OCI-LY1 (cell line): ENCODE data around the gene PRKCB.
"Not testable (repeated sequence)": the region's sequence is repeated elsewhere in the genome, so short reads cannot be mapped to it uniquely, and the experiment has no call there.

Experiments
- H2AFZ ChIP-seq: fragments of 200-600 bp; sonication (generic), shearing (Covaris generic); 2 replicates; pipeline ENCODE4 v1.6.0; 2014; ENCODE audit warnings: antibody characterized with exemption, mild to moderate bottlenecking, low read length
- H3F3A ChIP-seq: fragments of 200-600 bp; sonication (generic), shearing (Covaris generic); 2 replicates; pipeline ENCODE4 v1.6.0; 2014; ENCODE audit warnings: mild to moderate bottlenecking, antibody characterized with exemption, low read length, moderate library complexity; ENCODE audit not compliant: insufficient read depth
- H3K27ac ChIP-seq: fragments of 200-600 bp; sonication (generic); 2 replicates; pipeline ENCODE4 v1.5.1; 2014; ENCODE audit warnings: low read length, mixed run types, mild to moderate bottlenecking, low read depth; ENCODE audit not compliant: poor library complexity, severe bottlenecking
- H3K27me3 ChIP-seq: fragments of 200-600 bp; sonication (generic); 2 replicates; pipeline ENCODE4 v1.6.0; 2014; ENCODE audit warnings: antibody characterized with exemption, mild to moderate bottlenecking, low read length, moderate library complexity; ENCODE audit not compliant: insufficient read depth
- H3K36me3 ChIP-seq: fragments of 200-600 bp; sonication (generic); 2 replicates; pipeline ENCODE4 v1.6.1; 2014; ENCODE audit warnings: mild to moderate bottlenecking, antibody characterized with exemption, low read length, moderate library complexity, mixed read lengths; ENCODE audit not compliant: insufficient read depth
- H3K4me1 ChIP-seq: fragments of 200-600 bp; sonication (generic); 2 replicates; pipeline ENCODE4 v1.5.1; 2014; ENCODE audit warnings: mild to moderate bottlenecking, low read length, moderate library complexity; ENCODE audit not compliant: insufficient read depth, severe bottlenecking
- H3K4me2 ChIP-seq: fragments of 200-600 bp; sonication (generic), shearing (Covaris generic); 2 replicates; pipeline ENCODE4 v1.6.1; 2014; ENCODE audit warnings: low read length
- H3K4me3 ChIP-seq: fragments of 200-600 bp; sonication (generic); 2 replicates; pipeline ENCODE4 v1.5.1; 2014; ENCODE audit warnings: low read length, low read depth, mild to moderate bottlenecking, mixed read lengths; ENCODE audit not compliant: poor library complexity, severe bottlenecking
- H3K79me2 ChIP-seq: fragments of 200-600 bp; shearing (Covaris generic); 2 replicates; pipeline ENCODE4 v1.6.1; 2016; ENCODE audit warnings: mixed run types, low read length, mixed read lengths; ENCODE audit not compliant: insufficient read depth
- H3K9ac ChIP-seq: fragments of 200-600 bp; sonication (generic), shearing (Covaris generic); 2 replicates; pipeline ENCODE4 v1.6.1; 2014; ENCODE audit warnings: mild to moderate bottlenecking, low read length, mixed read lengths
- H3K9me2 ChIP-seq: fragments of 200-600 bp; sonication (generic), shearing (Covaris generic); 2 replicates; pipeline ENCODE4 v1.6.1; 2014; ENCODE audit warnings: low read depth, mild to moderate bottlenecking, low read length, mixed read lengths
- H3K9me3 ChIP-seq: fragments of 200-600 bp; shearing (Covaris generic); 2 replicates; pipeline ENCODE4 v1.6.1; 2014; ENCODE audit warnings: low read length, mixed read lengths
- H4K20me1 ChIP-seq: fragments of 200-600 bp; sonication (generic), shearing (Covaris generic); 2 replicates; pipeline ENCODE4 v1.6.0; 2016; ENCODE audit warnings: mild to moderate bottlenecking, low read length; ENCODE audit not compliant: insufficient read depth
- CTCF ChIP-seq: fragments of 200-600 bp; sonication (generic), shearing (Covaris generic); IDR thresholded peaks from 2 replicates; pipeline ENCODE4 v1.5.1; 2017; ENCODE audit warnings: mild to moderate bottlenecking, antibody characterized with exemption, low read length, moderate library complexity, mixed read lengths
- EZH2 ChIP-seq: fragments of 200-600 bp; sonication (generic), shearing (Covaris generic); IDR thresholded peaks from 2 replicates; pipeline ENCODE4 v1.8.0; 2017; ENCODE audit warnings: borderline replicate concordance, mixed run types, mild to moderate bottlenecking, antibody characterized with exemption, low read length, moderate library complexity, mixed read lengths

PRKCB gene

GRCh38 chr16:23931199-23931598 is 95.4 kb downstream of the PRKCB start:
- Histone ChIP-seq H3K9me3 (no peaks in the 10 kb centered on the region), H3K9ac (no peak overlapping the region), H3K4me2 (no peak overlapping the region), H3K4me3 (no peak overlapping the region), H3K27me3 (no peaks in the 10 kb centered on the region), H4K20me1 (no peaks in the 10 kb centered on the region), H3K36me3 (no peaks in the 10 kb centered on the region), H3K79me2 (no peaks in the 10 kb centered on the region), H2AFZ (no peak overlapping the region), H3K9me2 (no peaks in the 10 kb centered on the region), H3K27ac (no peak overlapping the region), H3F3A (no peaks in the 10 kb centered on the region), H3K4me1 (no peaks in the 10 kb centered on the region)
- TF ChIP-seq CTCF (no peak), EZH2 (no peak)

GRCh38 chr16:23933650-23934049 is 97.9 kb downstream of the PRKCB start:
- not testable (repeated sequence) for H3K9me2 ChIP-seq, H3K36me3 ChIP-seq, H4K20me1 ChIP-seq, H3K4me3 ChIP-seq, H3K9ac ChIP-seq, H3F3A ChIP-seq, H3K4me2 ChIP-seq, H3K4me1 ChIP-seq, H3K27me3 ChIP-seq, H3K27ac ChIP-seq, H3K79me2 ChIP-seq, H3K9me3 ChIP-seq, H2AFZ ChIP-seq

DNA sequence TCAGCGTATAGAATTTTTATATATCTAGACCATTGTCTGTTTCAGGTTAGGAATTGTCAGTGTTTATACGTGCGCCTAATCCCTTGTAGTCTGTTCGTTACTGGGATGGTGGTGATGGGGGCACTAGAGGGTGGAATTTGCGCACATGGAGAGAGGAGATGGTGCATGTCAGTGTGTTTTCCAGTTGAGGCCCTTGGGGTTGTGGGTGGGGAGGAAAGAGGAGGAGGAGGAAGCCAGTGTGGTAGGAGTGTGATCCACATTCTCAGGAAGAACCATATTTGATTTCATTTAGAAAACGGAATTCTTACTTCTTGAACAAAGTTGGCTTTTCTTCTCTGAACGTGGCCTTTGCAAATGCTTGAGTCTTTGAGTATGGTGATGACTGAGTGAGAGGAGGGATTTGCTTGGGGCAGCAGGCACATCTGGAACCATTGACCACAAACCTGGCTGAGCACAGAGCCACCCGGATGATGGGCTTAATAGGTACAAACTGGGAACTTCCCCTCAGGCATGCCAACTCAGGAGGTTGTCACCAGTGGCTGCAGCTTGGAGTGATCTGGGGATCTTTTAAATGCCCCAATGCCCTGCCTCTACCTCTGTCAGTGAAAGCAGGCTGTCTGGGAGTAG is 98.9 kb downstream of the PRKCB start:
- H3K4me3 ChIP-seq, result no peak overlapping the region
- no peaks in the 10 kb centered on the region for H3K79me2 ChIP-seq
- no peak for TF ChIP-seq CTCF

GRCh38 chr16:23940111-23940510 is 104.3 kb downstream of the PRKCB start:
- TF ChIP-seq CTCF (no peak), EZH2 (no peak)
- Histone ChIP-seq H3F3A (no peaks in the 10 kb centered on the region), H3K79me2 (no peaks in the 10 kb centered on the region), H3K9ac (no peak overlapping the region), H3K4me3 (no peak overlapping the region), H3K9me2 (no peaks in the 10 kb centered on the region), H3K4me1 (no peaks in the 10 kb centered on the region), H3K36me3 (no peaks in the 10 kb centered on the region), H3K27me3 (no peaks in the 10 kb centered on the region), H4K20me1 (no peaks in the 10 kb centered on the region), H3K4me2 (no peak overlapping the region), H3K27ac (no peak overlapping the region), H3K9me3 (no peaks in the 10 kb centered on the region), H2AFZ (no peak overlapping the region)

More for the DNA sequence above, 98.9 kb downstream of the PRKCB start:
- Histone ChIP-seq H3K4me1 (no peaks in the 10 kb centered on the region), H3K9ac (no peak overlapping the region), H3K27me3 (no peaks in the 10 kb centered on the region), H3K36me3 (no peaks in the 10 kb centered on the region), H3F3A (no peaks in the 10 kb centered on the region), H3K9me2 (no peaks in the 10 kb centered on the region), H3K9me3 (no peaks in the 10 kb centered on the region), H4K20me1 (no peaks in the 10 kb centered on the region), H3K27ac (no peak overlapping the region), H3K4me2 (no peak overlapping the region), H2AFZ (no peak overlapping the region)
